ENCODE measurements around the gene EIF3B. TPM values are rescaled to one million over a fixed set of nuclear protein-coding genes. Genes with fewer than 3 reads are reported as not detected.

The EIF3B gene
- total and polyA plus RNA-seq, 8 donors = 91.4 to 168 (median 153) TPM

- H3K9me3 ChIP-seq = no peaks in the 10 kb centered on the region
- peaks cover 17 to 84% of the 10 kb centered on the region in 2 donors for H3K4me1 ChIP-seq
- ATAC-seq (peak; percentile 28), DNase-seq (peak in 2 of 4 donors; percentile 50 to 84)
- no peaks in the 10 kb centered on the region for H3K36me3 ChIP-seq
- intact Hi-C loops (cut with DNase I) = no loop called here
- H3K27me3 ChIP-seq = no peaks in the 10 kb centered on the region
- H3K4me3 ChIP-seq = peak overlapping the region; percentile 78 to 86
- H3K27ac ChIP-seq = peak overlapping the region; percentile 45 to 70
- no peak for TF ChIP-seq CTCF (IDR thresholded peaks at IDR 0.05)
These were observed 49.4 kb downstream of the EIF3B start for GRCh38 chr7:2403718-2404648.

GRCh38 chr7:2404714-2405119 lies 50.1 kb downstream of the EIF3B start:
- Histone ChIP-seq H3K4me1 (peaks cover 17 to 82% of the 10 kb centered on the region in 2 donors), H3K9me3 (no peaks in the 10 kb centered on the region), H3K27ac (peak overlapping the region in 1 of 2 donors; percentile 70), H3K4me3 (peak overlapping the region; percentile 78 to 86), H3K27me3 (no peaks in the 10 kb centered on the region), H3K36me3 (no peaks in the 10 kb centered on the region)
- intact Hi-C loops (cut with DNase I) = no loop called here
- no peak for ATAC-seq
- no peak for TF ChIP-seq CTCF (IDR thresholded peaks at IDR 0.05)
- peak in 1 of 4 donors; percentile 45 for DNase-seq

GRCh38 chr7:2405201-2405600 lies 50.6 kb downstream of the EIF3B start:
- Histone ChIP-seq H3K27me3 (no peaks in the 10 kb centered on the region), H3K36me3 (no peaks in the 10 kb centered on the region), H3K4me1 (peaks cover 17 to 82% of the 10 kb centered on the region in 2 donors), H3K9me3 (no peaks in the 10 kb centered on the region), H3K27ac (peak overlapping the region in 1 of 2 donors; percentile 70), H3K4me3 (peak overlapping the region in 1 of 2 donors; percentile 86)
- DNase-seq (peak in 1 of 4 donors; percentile 39), ATAC-seq (no peak)
- intact Hi-C loops (cut with DNase I) = no loop called here
- no peak for TF ChIP-seq CTCF (IDR thresholded peaks at IDR 0.05)

- peaks cover 14 to 82% of the 10 kb centered on the region in 2 donors for H3K4me1 ChIP-seq
- ATAC-seq (no peak), DNase-seq (peak in 1 of 4 donors; percentile 77)
- no peaks in the 10 kb centered on the region for H3K27me3 ChIP-seq
- no peaks in the 10 kb centered on the region for H3K36me3 ChIP-seq
- no peak for TF ChIP-seq CTCF (IDR thresholded peaks at IDR 0.05)
- no peaks in the 10 kb centered on the region for H3K9me3 ChIP-seq
- intact Hi-C loops (cut with DNase I) = no loop called here
- peak overlapping the region in 1 of 2 donors; percentile 86 for H3K4me3 ChIP-seq
- H3K27ac ChIP-seq = peak overlapping the region in 1 of 2 donors; percentile 46
These were observed 51.1 kb downstream of the EIF3B start for GRCh38 chr7:2405601-2406345.

All from left lung (tissue), 10 donors.